OCI-LY7 (cell line): ENCODE data around the gene GP1BA. TPM values are rescaled to one million over a fixed set of nuclear protein-coding genes. Genes with fewer than 3 reads are reported as not detected.

ENCODE experiments used
- BruUV-seq: library from RNA; stranded (reverse); fragments of 400-500 nt; replicated peaks from 2 replicates; lab custom pipeline; 2021; lab: Mats Ljungman, UMichigan
- CTCF ChIA-PET: fragments of 300-600 bp; sonication (Branson Sonifier 250); formaldehyde crosslinking; loops from one replicate; lab custom pipeline; 2022; ENCODE audit warnings: antibody characterized with exemption; ENCODE audit not compliant: unreplicated experiment; lab: Charles Lee
- POLR2A ChIA-PET: fragments of 300-600 bp; sonication (Branson Sonifier 250); formaldehyde crosslinking; loops from one replicate; lab custom pipeline; 2022; ENCODE audit warnings: antibody characterized with exemption; lab: Charles Lee
- DNase-seq: peaks from one replicate; pipeline ENCODE4 v3.0.0-alpha.2; 2015; ENCODE audit warnings: low spot score
- H2AFZ ChIP-seq: fragments of 200-600 bp; sonication (generic), shearing (Covaris generic); 2 replicates; pipeline ENCODE4 v1.6.1; 2014; ENCODE audit warnings: mild to moderate bottlenecking, antibody characterized with exemption, low read length, moderate library complexity
- H3K27ac ChIP-seq: fragments of 200-600 bp; sonication (generic); 2 replicates; pipeline ENCODE4 v1.5.1; 2014; ENCODE audit warnings: mixed run types, low read depth, mild to moderate bottlenecking, moderate library complexity, low read length, inconsistent platforms; ENCODE audit not compliant: poor library complexity, severe bottlenecking
- H3K36me3 ChIP-seq: fragments of 200-600 bp; sonication (generic); 2 replicates; pipeline ENCODE4 v1.6.1; 2014; ENCODE audit warnings: mild to moderate bottlenecking, antibody characterized with exemption, low read length, moderate library complexity, mixed read lengths; ENCODE audit not compliant: insufficient read depth
- H3K4me1 ChIP-seq: fragments of 200-600 bp; sonication (generic); 2 replicates; pipeline ENCODE4 v1.5.1; 2014; ENCODE audit warnings: mild to moderate bottlenecking, low read length; ENCODE audit not compliant: insufficient read depth, poor library complexity, severe bottlenecking
- H3K4me2 ChIP-seq: fragments of 200-600 bp; sonication (generic); 2 replicates; pipeline ENCODE4 v1.6.1; 2014; ENCODE audit warnings: mild to moderate bottlenecking, low read length
- H3K4me3 ChIP-seq: fragments of 200-600 bp; sonication (generic); 2 replicates; pipeline ENCODE4 v1.5.1; 2014; ENCODE audit warnings: mild to moderate bottlenecking, low read depth, low read length; ENCODE audit not compliant: poor library complexity, severe bottlenecking
- H3K79me2 ChIP-seq: fragments of 200-600 bp; sonication (generic); 2 replicates; pipeline ENCODE4 v1.6.1; 2016; ENCODE audit warnings: low read depth, mild to moderate bottlenecking, low read length, moderate library complexity, mixed read lengths; ENCODE audit not compliant: insufficient read depth
- H3K9me2 ChIP-seq: fragments of 200-600 bp; sonication (generic); 2 replicates; pipeline ENCODE4 v1.6.1; 2016; ENCODE audit warnings: mild to moderate bottlenecking, low read length, mixed read lengths; ENCODE audit not compliant: insufficient read depth
- H3K9me3 ChIP-seq: fragments of 200-600 bp; sonication (generic); 2 replicates; pipeline ENCODE4 v1.6.1; 2014; ENCODE audit warnings: mild to moderate bottlenecking, mixed run types, low read length, mixed read lengths
- H4K20me1 ChIP-seq: fragments of 200-600 bp; sonication (generic); 2 replicates; pipeline ENCODE4 v1.6.1; 2014; ENCODE audit warnings: mild to moderate bottlenecking, antibody characterized with exemption, low read length, moderate library complexity, mixed read lengths; ENCODE audit not compliant: insufficient read depth
- CTCF ChIP-seq: fragments of 200-600 bp; sonication (generic); conservative IDR thresholded peaks from 2 replicates; pipeline ENCODE4 v1.5.1; 2014; ENCODE audit warnings: mild to moderate bottlenecking, antibody characterized with exemption, low read length, moderate library complexity, mixed read lengths
- EZH2phosphoT487 ChIP-seq: fragments of 200-600 bp; sonication (generic); IDR thresholded peaks from 2 replicates; pipeline ENCODE4 v1.6.1; 2018; ENCODE audit warnings: low read depth, borderline replicate concordance, mild to moderate bottlenecking, mixed run types, antibody characterized with exemption, low read length, moderate library complexity, mixed read lengths
- intact Hi-C: fragments of 100-400 bp; cut with micrococcal nuclease; formaldehyde crosslinking; loops from one replicate; pipeline ENCODE4 v1.10.0; 2022; ENCODE audit not compliant: unreplicated experiment
- total RNA-seq, 2 experiments: library from RNA; depleted of rRNA in 1 of 2; stranded (reverse); fragments of >200 nt in 1 of 2; shearing (Covaris generic) in 1 of 2; gene quantifications; 2 replicates each; pipeline ENCODE4 v1.2.3, GENCODE V29; 2014 to 2022

Gene GP1BA
- total RNA-seq, 2 experiments from 2014 or later, result not detected

- Histone ChIP-seq H3K4me2 (no peak overlapping the region), H3K36me3 (peaks cover 31% of the 10 kb centered on the region), H4K20me1 (no peaks in the 10 kb centered on the region), H2AFZ (no peak overlapping the region), H3K9me3 (no peaks in the 10 kb centered on the region), H3K79me2 (peaks cover 22% of the 10 kb centered on the region; the same call in 1 of the 2 replicates), H3K9me2 (no peaks in the 10 kb centered on the region), H3K27ac (no peak overlapping the region), H3K4me1 (peaks cover 23% of the 10 kb centered on the region), H3K4me3 (no peak overlapping the region)
- no peak for TF ChIP-seq EZH2phosphoT487
- no peak for TF ChIP-seq CTCF
- BruUV-seq, result no TSS peak
- POLR2A ChIA-PET, result interaction anchor here (6.0 kb wide), 1 partner anchor 17 kb away, joined by 51 read pairs; the partner anchor contains the start of gene ENO3
- no peak for DNase-seq
- CTCF ChIA-PET, result interaction anchor here (0.5 kb wide), 1 partner anchor 78 kb away, joined by 3 read pairs; no protein-coding TSS in a partner anchor
- intact Hi-C loops, result loop anchor here (5.0 kb wide), 1 partner anchor 48 kb away; no protein-coding TSS in a partner anchor
These were observed 37.6 kb downstream of the GP1BA start for GRCh38 chr17:4969551-4970173.

- no peak overlapping the region for H3K27ac ChIP-seq
- H4K20me1 ChIP-seq, result no peaks in the 10 kb centered on the region
- ChIA-PET CTCF (interaction anchor here (0.5 kb wide), 1 partner anchor 77 kb away, joined by 3 read pairs; no protein-coding TSS in a partner anchor), POLR2A (interaction anchor here (0.7 to 6.0 kb wide), 2 partner anchors 18 to 66 kb away, joined by 3 to 51 read pairs; partner anchors contain the start of gene ENO3)
- H3K9me3 ChIP-seq, result no peaks in the 10 kb centered on the region
- H3K36me3 ChIP-seq, result peaks cover 29% of the 10 kb centered on the region
- no peak for DNase-seq
- no peak overlapping the region for H3K4me2 ChIP-seq
- no peak overlapping the region for H2AFZ ChIP-seq
- H3K4me1 ChIP-seq, result peaks cover 23% of the 10 kb centered on the region
- peaks cover 22% of the 10 kb centered on the region; the same call in 1 of the 2 replicates for H3K79me2 ChIP-seq
- BruUV-seq, result no TSS peak
- H3K4me3 ChIP-seq, result no peak overlapping the region
- no peak for TF ChIP-seq EZH2phosphoT487
- no peak for TF ChIP-seq CTCF
- H3K9me2 ChIP-seq, result no peaks in the 10 kb centered on the region
- intact Hi-C loops, result no loop called here
These were observed 38.2 kb downstream of the GP1BA start for GRCh38 chr17:4970273-4970672.

- H2AFZ ChIP-seq, result no peak overlapping the region
- H3K79me2 ChIP-seq, result peaks cover 8% of the 10 kb centered on the region; the same call in 1 of the 2 replicates
- BruUV-seq, result no TSS peak
- peaks cover 28% of the 10 kb centered on the region for H3K36me3 ChIP-seq
- ChIA-PET POLR2A (no interaction called here), CTCF (no interaction called here)
- intact Hi-C loops, result no loop called here
- H3K9me2 ChIP-seq, result no peaks in the 10 kb centered on the region
- TF ChIP-seq EZH2phosphoT487 (no peak), CTCF (no peak)
- H3K9me3 ChIP-seq, result no peaks in the 10 kb centered on the region
- no peak overlapping the region for H3K27ac ChIP-seq
- no peak overlapping the region for H3K4me2 ChIP-seq
- H3K4me3 ChIP-seq, result no peak overlapping the region
- no peaks in the 10 kb centered on the region for H4K20me1 ChIP-seq
- H3K4me1 ChIP-seq, result peaks cover 14% of the 10 kb centered on the region
- no peak for DNase-seq
These were observed 39.7 kb downstream of the GP1BA start for GRCh38 chr17:4971826-4972225.
